GM12892 (cell line): Measurements from ENCODE around the gene ELMO3.

ENCODE experiments used
- POLR2A ChIP-seq: IDR thresholded peaks from 2 replicates; pipeline ENCODE4 v1.6.1; 2011; ENCODE audit warnings: low read depth, low read length, control low read depth
- POLR2AphosphoS5 ChIP-seq: IDR thresholded peaks from 2 replicates; pipeline ENCODE4 v1.6.1; 2011; ENCODE audit warnings: low read depth, low read length, control low read depth

DNA sequence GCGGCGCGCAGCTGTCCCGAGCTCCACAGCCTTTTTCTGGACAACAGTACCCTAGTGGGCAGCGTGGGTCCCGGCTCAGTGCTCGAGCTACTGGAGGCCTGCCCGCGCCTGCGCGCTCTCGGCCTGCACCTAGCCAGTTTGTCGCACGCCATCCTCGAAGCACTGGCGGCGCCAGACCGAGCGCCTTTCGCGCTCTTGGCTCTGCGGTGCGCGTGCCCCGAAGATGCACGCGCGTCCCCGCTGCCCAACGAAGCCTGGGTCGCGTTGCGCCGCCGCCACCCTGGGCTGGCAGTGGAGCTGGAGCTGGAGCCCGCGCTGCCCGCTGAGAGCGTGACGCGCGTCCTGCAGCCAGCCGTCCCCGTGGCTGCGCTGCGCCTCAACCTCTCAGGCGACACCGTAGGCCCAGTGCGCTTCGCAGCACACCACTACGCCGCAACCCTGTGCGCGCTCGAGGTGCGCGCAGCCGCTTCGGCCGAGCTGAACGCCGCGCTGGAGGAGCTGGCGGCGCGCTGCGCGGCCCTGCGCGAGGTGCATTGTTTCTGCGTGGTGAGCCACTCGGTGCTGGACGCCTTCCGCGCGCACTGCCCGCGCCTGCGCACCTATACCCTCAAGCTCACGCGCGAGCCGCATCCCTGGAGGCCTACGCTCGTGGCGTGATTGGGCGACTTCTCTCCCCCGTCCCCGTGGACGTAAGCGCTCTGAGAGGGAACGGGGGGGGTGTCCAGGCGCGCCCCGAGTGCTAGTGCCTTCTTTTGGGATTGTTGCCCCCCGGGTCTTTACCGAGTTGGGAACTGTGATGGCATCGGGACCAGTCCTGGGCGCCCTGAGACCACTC is 35.5 kb upstream of the ELMO3 start:
- TF ChIP-seq POLR2A = no peak; the same call in 1 of the 2 replicates
- no peak for TF ChIP-seq POLR2AphosphoS5
